Activated T-cell treated with anti-CD3 and anti-CD28 coated beads for 48 hours (primary cell): ENCODE results near the gene HOXA4.

ENCODE experiments used
- DNase-seq: peaks from one replicate; pipeline ENCODE4 v3.0.0-alpha.2; 2020; ENCODE audit warnings: low read depth

The HOXA4 gene

DNA sequence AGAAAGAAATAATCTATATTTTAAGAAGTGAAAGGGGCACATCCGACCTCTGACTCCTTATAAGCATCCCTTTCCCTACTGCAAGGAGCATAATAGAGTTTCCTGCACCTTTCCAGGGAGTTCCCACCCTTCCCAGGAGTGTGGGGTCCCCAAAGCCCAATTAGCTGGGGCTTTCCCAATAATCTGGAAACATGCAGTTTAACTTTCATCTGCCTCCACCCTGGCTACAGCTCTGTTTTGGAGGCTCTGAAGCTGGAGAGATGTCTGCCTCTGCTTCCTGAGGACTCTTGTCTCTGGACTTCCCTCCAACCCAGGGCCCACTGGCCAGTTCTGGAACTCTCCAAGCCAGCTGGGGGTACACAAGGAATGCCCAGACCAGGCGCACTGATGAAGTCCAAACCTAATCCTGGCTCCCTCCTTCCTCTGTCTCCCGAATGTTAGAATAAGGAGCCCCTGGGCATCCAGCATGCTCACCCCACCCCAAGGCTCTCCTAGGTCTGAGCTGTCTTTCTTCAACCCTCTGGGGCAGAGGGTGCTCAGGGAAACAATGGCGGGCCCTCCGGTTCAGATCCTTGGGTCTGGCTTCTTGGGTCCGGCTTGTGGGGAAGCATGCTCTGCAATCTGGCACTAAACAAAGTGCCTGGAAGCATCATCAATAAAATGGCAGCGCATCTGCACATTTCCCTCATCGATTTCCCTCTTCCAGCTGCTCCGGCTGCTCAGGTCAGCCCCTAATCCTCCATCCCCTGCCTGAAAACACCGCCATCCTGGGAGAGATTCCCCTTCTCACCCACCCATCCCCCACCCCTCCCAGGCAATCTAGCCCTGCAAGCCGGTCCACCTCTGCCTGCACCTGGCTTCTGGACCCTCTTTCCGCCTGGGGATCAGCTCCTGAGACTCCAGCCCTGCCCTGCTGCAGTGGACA, 13.3 kb downstream of the HOXA4 start:
- DNase-seq: no peak

DNA sequence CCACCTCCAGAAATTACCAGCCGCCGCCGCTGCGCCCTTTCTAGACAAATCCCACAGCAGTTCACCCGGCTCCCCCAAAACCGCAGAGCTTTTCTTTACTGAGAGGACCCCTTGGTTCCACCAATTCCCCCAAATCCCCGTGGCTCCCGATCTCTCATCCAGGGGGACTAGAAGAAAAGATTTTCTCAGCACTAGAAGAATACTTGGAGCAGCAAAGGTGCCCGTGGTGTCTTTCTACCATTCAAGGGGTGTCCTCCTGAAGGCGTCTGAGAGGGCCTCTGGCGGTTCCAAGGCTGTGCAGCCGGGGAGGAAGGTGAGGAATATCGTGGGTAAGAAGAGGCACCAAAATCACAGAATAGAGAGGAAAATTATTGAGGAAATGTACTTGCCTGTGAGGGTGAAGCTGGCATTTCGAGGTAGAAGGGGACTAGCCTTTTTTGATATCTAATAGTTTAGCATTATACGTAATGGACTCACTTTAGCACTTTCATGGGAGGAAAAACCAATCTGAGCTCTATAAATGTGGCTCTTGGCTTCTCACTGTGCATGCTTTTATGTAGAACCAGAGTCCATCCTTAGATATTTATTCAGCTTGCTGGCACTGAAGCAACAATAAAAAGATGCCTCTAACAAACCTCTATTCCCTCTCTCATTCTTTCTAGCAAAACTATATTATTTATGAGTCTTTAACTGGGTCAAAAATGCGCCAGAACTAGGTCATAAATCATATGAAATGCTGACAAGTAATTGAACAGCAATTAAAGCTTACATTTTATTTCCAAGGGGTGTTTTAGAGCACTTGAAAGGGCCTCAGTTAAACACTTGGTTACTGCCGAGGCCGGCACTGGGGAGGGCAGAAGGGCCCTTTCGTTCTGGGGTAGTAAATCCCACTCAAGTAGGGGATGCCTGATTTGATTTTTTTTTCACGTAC, 14.3 kb downstream of the HOXA4 start:
- no peak for DNase-seq

DNA sequence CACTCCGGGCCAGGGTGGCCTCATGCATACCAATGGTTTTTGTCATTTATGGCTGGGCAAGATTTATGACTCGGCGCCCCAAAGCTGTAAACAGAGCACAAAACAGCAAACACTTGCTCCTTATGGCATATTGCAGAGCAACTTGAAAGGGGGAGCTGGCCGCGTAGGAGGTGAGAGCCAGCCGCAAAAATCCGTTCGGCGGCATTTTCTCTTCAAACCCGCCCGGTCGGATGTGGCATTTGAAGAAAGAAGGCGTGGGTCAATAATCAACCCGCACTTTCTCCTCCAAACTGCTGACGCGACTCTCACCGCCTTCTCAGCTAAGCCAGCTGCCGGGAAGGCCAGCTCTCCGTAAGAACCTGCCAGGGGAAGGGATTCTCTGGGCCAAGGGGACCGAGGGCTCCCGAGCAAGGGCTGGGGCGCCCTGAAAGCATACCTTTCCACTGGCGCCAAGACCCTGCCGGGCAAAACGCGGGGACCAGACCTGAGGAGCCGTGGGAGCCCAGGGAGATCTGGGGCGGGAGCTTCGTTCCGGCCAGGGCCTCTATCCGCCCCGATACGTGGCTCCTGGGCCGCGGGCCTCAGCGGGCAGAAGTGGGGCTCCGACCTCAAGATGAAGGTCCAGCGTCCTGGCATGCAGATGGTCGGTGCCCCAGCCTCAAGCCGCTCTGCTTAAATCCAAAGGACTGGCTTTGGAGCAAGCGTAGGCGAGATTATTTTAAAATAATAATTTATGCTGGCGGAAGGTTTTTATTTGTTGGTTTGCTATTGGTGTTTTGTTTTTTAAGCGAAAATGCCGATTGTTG, 15.1 kb downstream of the HOXA4 start:
- DNase-seq: no peak

DNA sequence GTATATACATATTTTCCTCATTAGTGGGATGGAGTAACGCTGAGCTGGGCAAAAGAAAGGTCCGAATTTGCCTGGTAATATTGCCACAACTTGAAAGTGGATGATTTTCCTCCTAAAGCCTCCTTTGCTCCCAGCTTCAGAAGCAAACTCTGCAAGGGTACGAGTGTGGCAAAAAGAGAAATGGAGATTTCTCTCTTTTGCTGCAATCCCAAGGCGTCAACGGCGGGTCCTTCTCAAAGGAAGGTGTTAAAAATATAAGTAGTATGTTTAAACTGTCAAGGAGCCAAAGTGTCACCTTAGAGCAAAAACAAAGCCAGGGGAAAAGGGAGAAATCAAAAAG, 15.7 kb downstream of the HOXA4 start:
- DNase-seq: no peak

DNA sequence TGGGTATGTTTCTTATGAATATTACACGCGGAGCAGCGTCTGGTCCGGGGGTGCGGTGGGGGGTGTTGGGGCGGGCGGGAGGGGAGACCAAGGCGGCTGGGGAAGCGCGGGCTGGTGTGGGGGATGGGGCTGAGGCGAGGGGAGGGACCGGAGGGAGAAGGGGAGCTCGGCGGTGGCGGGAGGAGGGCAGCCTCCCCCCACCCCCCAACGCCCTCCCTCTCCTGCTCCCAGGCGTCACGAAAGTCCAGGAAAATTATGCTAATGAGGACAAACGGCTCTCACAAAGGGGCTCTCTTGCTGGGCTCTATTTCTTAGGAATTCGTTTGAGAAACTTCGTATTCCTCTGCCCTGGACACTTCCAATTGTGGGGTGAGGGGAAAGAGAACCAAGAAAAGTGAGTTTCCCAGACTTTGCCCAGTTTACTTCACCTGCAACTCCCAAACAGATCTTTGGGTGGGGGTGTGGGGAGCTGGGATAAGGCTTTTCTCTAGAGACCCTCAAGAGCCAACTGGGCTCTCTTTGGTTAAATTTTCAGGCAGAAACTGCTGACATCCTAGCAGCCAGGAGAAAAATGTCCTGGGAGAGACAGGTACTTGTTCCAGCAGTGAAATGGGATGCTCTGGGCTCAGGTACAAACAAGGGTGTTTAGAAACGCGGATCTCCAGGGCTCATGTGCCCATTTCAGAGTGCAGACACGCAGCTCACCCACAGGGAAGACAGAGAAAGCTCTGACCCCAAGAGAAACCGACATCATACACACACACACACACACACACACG, 16.4 kb downstream of the HOXA4 start:
- DNase-seq: no peak

DNA sequence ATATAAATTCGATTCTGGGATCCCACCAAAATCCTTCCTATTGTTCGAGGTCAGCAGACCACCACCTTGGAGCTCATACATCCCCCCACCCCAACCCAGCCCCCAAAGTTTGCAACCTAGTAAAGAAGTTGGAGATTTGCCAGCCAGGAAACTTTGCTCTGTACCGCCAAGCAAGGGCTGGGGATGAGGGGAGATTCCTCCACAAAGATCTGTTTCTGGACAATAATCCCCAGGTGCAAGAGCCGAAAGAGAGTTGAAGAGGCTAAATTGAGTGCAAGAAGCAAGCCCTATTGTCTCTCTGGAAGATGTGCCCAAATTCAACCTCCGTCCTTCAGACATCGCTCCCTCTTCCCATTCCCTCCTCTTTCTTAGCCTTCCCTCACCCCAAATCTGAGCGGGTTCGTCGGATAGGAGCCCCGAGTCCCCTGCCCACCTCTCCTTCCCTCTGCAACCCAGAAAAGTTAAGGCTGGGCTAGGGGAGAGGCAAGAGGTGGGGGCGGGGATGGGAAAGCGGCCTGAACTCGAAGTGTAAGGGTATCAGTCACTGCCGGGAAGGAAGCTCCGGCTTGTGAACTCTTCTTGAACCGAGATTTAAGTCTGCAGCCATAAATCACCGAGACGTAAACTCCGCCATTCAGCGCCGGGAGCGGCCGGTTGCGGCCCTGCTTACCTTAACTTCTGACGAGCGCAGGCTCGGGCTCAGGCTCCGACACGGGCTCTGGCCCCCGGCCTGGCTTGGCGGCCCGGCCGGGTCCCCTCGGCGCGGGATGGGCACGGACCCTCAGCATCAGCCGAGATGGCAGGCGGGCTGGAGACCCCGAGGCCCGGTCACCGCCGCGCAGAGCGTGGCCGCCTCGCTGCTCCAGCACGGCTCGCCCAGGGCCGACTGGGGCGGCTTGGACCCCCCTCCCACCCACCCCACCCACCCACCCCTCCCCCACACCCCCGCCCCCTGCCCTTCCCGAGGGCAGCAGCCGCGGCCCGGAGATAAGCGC, 17.3 kb downstream of the HOXA4 start:
- DNase-seq: no peak

DNA sequence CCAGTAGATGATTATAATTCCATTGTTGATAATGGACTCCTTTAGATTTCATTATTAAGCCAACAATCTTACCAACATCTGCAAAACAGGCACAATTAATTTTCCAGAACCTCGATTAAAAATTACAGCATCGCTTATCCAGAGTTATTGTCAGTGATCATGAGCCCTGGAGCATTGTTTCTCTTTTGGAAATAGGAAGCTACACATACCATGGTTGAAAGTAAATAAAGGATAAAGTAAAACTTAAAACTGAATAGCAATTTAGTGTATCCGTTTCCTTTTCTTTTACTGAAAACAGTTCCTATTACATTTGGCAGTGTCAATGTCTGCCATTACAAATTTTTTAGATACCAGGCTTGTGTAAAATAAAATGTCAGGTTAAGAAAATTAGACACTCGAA, 18.2 kb downstream of the HOXA4 start:
- DNase-seq: no peak

DNA sequence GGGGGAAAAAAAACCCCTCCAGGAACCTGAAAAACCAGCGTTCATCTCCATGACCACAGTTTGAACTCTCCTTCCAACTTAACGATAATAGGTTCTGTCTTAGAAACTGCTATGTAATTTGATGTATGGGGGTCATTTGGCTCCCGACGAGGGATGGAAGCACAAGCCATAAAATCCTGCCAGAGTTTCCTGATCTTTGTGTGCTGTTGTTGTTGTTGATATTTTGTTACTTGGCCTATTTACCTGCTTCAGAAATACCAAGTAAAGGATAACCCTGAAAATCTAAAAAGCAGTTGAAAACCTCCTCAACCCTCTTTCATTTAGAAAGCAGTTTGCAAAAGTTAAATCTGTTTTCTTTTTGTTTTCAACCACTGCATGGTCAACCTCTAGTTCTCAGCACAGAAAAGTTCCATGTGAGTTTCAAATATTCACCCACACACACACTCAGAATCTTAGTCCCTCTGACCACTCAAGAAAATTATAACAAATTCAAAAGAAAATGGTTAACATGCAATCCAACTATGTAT, 18.7 kb downstream of the HOXA4 start:
- no peak for DNase-seq

DNA sequence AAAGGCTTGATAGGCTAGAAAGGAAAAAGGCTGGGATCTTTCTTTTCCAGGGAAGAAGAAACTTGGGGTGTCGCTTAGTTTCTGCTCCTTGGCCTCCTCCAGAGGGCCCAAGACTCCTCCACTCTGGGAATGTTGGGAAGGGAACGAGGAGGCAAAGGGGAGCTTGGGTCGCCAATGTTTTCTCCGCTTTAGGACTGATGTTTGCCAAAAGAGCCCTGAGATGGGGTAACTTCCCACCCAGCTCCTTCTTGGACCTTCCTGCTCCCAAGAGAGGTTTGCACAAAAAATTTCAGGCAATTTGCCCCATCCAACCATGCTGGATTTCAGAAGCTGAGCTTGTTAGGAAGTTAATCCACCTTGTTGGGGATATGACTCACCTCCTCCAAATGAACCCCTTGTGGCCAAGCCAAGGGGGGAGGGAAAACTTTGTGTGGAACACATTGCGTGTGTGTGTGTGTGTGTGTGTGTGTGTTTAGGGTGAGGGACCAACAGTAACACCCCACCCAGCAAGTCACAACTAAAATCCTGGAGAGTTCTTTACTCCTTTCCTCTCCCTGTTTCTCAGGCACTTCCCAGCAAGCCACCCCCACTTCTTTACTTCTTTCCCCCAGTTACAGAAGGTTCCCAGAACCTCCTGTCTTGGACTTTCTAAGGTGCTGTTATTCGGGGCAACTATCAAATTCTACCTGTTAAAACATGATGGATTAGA, 19.4 kb downstream of the HOXA4 start:
- no peak for DNase-seq

DNA sequence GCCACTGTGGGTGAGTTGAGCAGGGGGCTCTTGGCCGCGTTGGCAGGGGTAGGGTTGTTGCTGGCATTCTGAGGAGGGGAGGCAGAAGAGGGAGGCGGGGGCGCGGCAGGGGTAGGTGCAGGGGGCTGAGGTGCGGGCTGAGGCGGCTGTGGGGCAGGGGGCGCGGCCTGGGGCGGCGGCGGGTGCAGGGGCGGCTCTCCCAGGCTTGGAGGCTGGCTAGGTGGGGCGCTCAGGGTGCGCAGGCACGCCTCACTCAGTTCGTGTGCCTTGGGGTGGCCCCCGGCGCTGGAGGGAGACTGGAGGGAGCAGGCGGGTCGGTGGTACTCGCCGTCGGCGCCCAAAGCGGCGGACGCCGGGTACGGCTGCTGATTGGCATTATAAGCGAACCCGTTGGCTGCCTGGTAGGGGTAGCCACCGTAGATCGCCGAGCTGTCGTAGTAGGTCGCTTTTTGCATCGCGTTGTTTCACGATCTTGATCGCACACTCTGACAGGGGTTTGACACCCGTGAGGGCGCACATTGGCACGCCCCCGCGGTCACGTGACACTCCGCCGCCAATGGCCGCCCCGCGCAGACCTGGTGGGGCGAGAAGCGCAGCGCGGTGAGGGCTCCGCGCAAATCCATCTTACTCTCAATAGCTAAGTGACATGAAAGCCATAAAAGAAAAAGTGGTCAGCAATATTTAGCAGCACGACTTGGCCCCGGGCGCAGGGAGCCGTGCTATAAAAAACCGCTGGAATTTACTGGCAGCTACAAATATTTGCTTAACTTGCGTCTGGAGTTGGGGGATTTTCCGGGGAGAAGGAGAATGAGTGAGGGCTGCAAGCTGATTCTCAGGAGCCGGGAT, 20.1 kb downstream of the HOXA4 start:
- DNase-seq: no peak

DNA sequence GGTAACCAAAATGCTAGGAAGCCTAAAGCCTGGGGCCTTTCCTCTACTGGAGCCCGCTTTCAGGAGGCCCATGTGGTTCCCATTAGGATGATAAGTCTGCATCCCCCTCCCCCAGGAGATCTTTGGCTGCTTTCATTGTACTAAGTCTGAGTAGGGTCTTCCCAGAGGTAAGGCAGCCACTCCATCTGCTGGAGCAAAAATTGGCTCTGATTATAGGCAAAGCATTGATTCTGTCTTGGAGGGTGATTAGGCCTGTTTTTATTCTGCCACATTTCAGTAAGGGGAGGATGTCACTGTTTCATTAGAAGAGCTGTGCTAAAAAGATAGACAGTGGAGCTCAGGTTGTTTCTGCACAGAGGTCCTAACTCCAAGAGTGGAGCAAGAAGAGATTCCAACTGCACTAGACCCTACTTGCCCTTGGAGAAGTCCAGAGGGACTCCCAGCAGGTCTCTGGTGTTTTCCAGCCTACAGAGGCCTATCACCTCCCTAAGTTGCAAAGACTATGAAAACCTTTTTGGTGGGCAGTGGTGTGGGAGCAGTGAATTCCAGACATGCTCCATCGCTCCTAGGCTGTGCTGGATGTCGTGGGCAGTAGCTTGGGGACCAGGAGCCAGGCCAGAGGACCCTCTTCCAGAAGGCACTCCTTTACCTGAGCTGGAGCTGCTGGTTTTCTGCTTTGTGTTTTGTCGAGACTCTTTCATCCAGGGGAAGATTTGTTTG, 20.9 kb downstream of the HOXA4 start:
- DNase-seq: no peak

DNA sequence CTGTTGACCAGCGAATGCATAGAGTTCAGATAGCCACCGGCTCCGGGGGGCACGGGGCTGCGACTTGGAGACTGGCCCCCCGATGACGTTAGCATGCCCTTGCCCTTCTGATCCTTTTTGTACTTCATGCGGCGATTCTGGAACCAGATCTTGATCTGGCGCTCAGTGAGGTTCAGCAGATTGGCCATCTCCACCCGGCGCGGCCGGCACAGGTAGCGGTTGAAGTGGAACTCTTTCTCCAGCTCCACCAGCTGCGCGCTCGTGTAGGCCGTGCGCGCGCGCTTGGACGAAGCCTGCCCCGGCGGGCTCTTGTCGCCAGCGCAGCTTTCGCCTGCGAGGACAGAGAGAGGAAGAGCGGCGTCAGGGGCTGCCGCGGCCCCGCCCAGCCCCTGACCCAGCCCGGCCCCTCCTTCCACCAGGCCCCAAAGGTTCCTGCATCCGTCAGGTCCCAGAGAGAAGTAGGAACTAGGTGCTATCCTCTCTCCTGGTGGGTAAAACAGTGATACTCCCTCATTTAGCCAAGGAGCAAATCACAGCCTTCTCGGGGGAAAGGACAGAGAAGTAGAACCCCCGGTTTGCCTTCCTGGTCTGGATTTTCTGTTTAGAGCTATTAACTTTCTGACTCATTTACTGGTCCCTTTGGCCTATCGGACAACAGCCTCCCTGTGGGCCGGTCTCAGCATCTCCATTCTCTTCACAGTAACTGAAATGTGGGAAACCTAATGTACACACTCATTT, 22.0 kb downstream of the HOXA4 start:
- no peak for DNase-seq

DNA sequence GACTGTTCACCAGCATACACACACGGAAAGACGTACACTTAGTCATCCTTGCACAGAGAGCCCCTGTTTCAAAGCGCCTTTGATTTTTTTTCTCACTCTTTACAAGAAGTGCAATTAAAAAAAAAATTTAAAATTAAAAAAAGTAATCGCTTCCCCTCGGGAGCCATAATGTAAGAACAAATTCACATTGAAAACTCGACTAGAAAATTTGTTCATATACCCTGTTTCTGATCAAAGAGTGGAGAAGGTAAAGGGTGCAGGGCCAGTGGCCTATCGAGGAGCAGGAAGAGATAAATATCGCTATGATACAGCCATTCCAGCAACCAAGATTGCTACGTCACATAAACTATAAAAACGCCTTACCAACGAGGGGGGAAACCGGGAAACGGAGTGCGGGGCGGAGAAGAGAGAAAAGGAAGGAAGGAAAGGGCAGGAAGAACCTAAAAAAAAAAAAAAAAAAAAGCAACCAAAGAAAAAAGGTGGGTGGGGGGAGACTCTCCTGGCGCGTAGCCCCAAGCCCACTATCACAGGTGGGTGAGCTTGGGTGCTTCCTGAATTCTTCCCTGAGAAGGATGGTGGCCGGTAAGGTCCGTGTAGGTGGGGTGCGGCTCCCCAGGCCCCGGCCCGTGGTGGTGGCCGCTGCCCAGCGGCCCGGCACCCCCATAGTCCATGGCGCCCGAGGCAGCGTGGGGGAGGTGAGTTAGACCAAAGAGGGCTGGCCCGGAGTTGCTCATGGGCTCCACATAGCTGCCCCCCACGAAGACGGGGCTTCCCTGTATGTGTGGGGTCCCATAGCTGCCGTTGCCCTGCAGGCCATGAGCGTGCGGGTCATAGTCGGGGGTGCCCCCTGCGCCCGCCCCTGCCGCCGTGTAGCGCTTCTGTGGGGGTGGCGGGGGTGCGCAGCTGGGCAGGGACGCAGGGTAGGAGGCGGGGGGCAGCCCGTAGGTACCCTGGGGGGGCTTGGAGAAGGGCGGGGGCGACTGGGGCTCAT, 22.9 kb downstream of the HOXA4 start:
- no peak for DNase-seq

DNA sequence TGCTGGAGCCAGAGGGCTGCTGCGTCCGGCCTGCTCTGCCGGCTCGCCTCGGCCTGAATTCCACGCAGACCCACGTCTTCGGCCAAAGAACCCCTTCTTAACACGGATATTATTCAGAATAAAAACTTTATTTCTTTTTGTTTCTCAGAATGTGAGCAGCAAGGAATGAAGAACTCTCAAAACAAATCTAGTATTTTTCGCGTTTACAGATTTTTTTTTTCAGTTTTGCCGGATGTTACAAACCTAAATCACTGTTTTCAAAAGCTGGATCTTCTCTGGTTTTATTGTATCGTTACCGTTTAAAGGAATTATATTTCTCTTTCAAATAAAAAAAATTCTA, 23.7 kb downstream of the HOXA4 start:
- no peak for DNase-seq

DNA sequence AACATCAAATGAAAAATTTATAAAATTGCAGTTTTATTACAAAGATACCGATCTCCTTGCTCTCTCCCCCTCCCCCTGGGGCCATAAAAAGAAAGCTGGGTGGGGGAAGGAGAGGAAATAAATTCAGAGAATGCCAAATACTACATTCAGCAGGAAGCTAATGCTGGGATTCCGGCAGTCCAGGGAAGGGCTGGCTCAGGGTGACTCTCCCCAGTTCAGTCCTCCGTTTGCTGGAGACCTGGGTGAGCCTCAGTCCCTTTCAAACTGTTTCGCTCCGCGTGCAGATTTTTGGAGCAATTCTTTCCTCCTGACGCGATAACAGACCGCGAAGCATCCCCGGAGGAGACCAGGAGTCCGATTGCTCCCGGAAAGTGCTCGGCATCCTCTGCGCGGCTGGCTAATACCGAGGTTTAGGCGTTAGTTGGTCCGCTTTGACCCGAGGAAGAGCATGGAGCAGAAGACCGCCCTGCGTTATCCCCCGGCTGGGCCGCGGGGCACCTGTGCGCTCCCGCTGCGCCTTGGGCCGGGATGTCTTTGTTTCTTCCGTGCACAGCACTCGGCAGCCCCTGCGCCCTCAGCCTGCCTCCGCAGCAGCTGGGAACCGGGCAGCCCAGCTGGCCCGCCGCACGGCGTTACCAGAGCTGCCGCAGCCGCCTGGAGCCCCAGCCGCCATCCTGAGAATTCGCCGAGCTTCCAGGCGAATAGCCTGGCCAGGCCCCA, 24.2 kb downstream of the HOXA4 start:
- DNase-seq: no peak
